ENCODE measurements around the gene SEC14L1. TPM values are rescaled to one million over a fixed set of nuclear protein-coding genes. Genes with fewer than 3 reads are reported as not detected.
A peak's percentile ranks its signal among the peaks of the same experiment; 100 is the strongest.
"Not testable (repeated sequence)": the region's sequence is repeated elsewhere in the genome, so short reads cannot be mapped to it uniquely, and the experiment has no call there.

Gene SEC14L1
- total RNA-seq, 1 donor from 2014 or later, result 79.6 TPM

DNA sequence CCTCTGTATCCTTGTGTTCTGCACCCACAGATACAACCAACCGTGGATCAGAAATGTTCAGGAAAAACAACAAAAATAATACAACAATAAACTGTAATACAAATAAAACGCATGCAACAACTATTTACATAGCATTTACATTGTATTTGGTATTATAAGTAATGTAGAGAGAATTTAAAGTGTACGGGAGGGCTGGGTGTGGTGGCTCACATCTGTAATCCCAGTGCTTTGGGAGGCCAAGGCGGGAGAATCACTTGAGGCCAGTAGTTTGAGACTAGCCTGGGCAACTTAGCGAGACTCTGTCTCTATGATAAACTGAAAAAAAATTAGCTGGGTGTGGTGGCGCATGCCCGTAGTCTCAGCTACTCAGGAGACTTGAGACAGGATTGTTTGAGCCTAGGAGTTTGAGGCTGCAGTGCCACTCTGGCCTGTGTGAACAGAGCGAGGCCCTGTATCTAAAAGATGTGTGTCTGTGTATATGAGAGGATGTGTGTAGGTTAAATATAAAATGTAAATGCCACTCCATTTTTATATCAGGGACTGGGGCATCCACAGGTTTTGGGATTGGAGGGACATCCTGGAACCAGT, 13.3 kb downstream of the SEC14L1 start:
- H3K4me1 Mint-ChIP-seq, result peaks cover 42% of the 10 kb centered on the region
- no peaks in the 10 kb centered on the region for H3K27me3 Mint-ChIP-seq
- ATAC-seq (ENCODE audit: low read depth) (no peak), DNase-seq (no peak)
- H3K4me3 Mint-ChIP-seq, result no peak overlapping the region
- H3K27ac Mint-ChIP-seq, result peak overlapping the region; percentile 41
- TF ChIP-seq, protein P1, sequence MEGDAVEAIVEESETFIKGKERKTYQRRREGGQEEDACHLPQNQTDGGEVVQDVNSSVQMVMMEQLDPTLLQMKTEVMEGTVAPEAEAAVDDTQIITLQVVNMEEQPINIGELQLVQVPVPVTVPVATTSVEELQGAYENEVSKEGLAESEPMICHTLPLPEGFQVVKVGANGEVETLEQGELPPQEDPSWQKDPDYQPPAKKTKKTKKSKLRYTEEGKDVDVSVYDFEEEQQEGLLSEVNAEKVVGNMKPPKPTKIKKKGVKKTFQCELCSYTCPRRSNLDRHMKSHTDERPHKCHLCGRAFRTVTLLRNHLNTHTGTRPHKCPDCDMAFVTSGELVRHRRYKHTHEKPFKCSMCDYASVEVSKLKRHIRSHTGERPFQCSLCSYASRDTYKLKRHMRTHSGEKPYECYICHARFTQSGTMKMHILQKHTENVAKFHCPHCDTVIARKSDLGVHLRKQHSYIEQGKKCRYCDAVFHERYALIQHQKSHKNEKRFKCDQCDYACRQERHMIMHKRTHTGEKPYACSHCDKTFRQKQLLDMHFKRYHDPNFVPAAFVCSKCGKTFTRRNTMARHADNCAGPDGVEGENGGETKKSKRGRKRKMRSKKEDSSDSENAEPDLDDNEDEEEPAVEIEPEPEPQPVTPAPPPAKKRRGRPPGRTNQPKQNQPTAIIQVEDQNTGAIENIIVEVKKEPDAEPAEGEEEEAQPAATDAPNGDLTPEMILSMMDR (IDR thresholded peaks at IDR 0.05), result no peak
- ChIA-PET CTCF (no interaction called here), POLR2A (no interaction called here)
- no peaks in the 10 kb centered on the region for H3K9me3 Mint-ChIP-seq
- intact Hi-C loops (cut with micrococcal nuclease), result no loop called here
- H3K36me3 Mint-ChIP-seq (ENCODE audit: low read depth), result peaks cover 59% of the 10 kb centered on the region

- peaks cover 51% of the 10 kb centered on the region for H3K36me3 Mint-ChIP-seq (ENCODE audit: low read depth)
- no peaks in the 10 kb centered on the region for H3K27me3 Mint-ChIP-seq
- ChIA-PET CTCF (no interaction called here), POLR2A (interaction anchor here (3.1 kb wide), 1 partner anchor 14 kb away, joined by 11 read pairs; the partner anchor contains the start of gene SEC14L1)
- intact Hi-C loops (cut with micrococcal nuclease), result no loop called here
- no peaks in the 10 kb centered on the region for H3K9me3 Mint-ChIP-seq
- DNase-seq (no peak), ATAC-seq (ENCODE audit: low read depth) (no peak)
- H3K4me3 Mint-ChIP-seq, result no peak overlapping the region
- peaks cover 49% of the 10 kb centered on the region for H3K4me1 Mint-ChIP-seq
- H3K27ac Mint-ChIP-seq, result no peak overlapping the region
- TF ChIP-seq, protein P1 (IDR thresholded peaks at IDR 0.05), result no peak
Measured at GRCh38 chr17:77155125-77155524, 14.4 kb downstream of the SEC14L1 start.

DNA sequence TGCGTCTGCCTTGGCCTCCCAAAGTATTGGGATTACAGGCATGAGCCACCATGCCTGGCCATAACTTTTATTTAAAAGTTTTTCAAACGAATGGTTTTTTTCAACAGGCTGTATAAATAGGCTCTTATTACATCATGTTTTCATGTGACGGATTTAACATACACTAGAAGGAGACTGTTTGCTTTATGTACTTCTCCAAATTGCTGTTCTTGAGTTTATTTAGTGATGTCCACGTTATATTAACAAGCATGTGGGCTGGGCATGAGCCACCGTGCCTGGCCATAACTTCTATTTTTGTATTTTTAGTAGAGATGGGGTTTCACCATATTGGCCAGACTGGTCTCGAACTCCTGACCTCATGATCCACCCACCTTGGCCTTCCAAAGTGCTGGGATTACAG, 17.0 kb downstream of the SEC14L1 start:
- H3K27ac Mint-ChIP-seq; ATAC-seq (ENCODE audit: low read depth); CTCF ChIA-PET; DNase-seq; intact Hi-C loops (cut with micrococcal nuclease); H3K27me3 Mint-ChIP-seq; H3K4me3 Mint-ChIP-seq; H3K9me3 Mint-ChIP-seq: not testable (repeated sequence)
- POLR2A ChIA-PET, result interaction anchor here (0.6 kb wide), 1 partner anchor 1776 kb away, joined by 4 read pairs; no protein-coding TSS in a partner anchor
- Mint-ChIP-seq H3K4me1 (peaks cover 60% of the 10 kb centered on the region), H3K36me3 (ENCODE audit: low read depth) (peaks cover 37% of the 10 kb centered on the region)

DNA sequence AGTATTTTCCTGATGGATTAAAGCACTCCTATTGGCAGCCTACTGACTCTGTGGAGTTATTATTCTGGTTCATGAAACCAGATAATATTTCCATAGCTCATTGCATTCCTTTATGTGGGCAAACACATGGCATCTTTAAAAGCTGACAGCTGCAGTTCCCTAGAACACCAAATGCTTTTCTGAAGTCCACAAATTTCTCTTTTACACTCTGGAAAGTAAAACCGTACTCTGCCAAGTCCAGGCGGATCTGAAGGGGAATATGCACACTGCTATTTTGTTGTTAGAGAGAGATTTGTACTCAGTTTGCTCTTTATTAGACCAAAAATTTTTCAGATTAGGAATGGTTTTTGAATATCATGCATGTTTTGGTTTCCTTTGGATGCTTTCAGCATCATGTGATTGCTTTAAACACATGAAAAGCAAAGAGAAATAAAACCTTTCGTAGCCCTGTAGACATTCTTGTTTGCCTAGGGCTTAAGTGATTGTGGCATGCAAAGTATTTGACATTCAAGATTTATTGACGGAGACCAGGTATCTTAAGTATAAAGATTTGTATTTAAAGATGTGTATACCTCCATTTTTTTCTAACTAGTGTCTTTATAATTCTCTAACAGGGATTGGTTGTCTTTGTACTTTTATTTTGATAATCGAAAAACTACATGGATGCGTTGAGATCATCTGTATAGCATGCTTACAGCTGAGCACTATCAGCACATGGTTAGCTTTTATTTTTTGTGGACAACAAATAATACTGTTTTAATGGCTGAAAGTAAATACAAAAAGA, 19.5 kb downstream of the SEC14L1 start:
- Mint-ChIP-seq H3K27me3 (no peaks in the 10 kb centered on the region), H3K4me3 (no peak overlapping the region), H3K9me3 (no peaks in the 10 kb centered on the region), H3K36me3 (ENCODE audit: low read depth) (peaks cover 41% of the 10 kb centered on the region), H3K4me1 (peaks cover 73% of the 10 kb centered on the region), H3K27ac (no peak overlapping the region)
- CTCF ChIA-PET, result no interaction called here
- intact Hi-C loops (cut with micrococcal nuclease), result no loop called here
- DNase-seq (no peak), ATAC-seq (ENCODE audit: low read depth) (no peak)
- TF ChIP-seq, protein P1 (IDR thresholded peaks at IDR 0.05), result no peak
- POLR2A ChIA-PET, result interaction anchor here (0.9 kb wide), 1 partner anchor 21 kb away, joined by 3 read pairs; no protein-coding TSS in a partner anchor

DNA sequence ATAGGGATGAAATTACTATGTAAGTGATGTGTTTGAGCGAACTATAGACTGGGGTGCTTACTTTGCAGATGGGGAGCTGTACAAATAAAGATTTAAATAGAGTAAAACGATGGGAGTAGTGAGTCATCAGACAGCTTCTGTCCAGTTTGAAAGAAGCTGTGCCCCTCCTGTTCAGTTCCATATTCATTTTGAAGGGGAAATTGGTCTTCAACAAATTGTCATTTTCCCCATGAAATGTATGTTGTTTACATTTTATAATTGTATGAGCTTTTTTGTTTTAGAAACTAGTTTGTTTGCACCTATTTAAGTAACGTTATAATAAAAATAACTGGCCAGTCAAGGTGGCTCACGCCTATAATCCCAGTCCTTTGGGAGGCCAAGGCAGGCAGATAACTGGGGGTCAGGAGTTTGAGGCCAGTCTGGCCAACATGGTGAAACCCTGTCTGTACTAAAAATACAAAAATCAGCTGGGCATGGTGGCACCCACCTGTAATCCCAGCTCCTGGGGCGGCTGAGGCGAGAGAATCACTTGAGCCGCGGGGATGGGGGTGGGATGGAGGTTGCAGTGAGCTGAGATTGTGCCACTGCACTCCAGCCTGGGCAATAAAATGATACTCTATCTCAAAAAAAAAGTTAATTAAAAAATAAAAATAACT, 20.2 kb downstream of the SEC14L1 start:
- peaks cover 38% of the 10 kb centered on the region for H3K36me3 Mint-ChIP-seq (ENCODE audit: low read depth)
- POLR2A ChIA-PET, result interaction anchor here (0.6 to 0.9 kb wide), 2 partner anchors 16 to 21 kb away, joined by 3 read pairs; no protein-coding TSS in a partner anchor
- TF ChIP-seq, protein P1 (IDR thresholded peaks at IDR 0.05), result no peak
- no peak for ATAC-seq (ENCODE audit: low read depth)
- H3K27ac Mint-ChIP-seq, result no peak overlapping the region
- CTCF ChIA-PET, result no interaction called here
- H3K27me3 Mint-ChIP-seq, result no peaks in the 10 kb centered on the region
- H3K4me3 Mint-ChIP-seq, result no peak overlapping the region
- H3K9me3 Mint-ChIP-seq, result no peaks in the 10 kb centered on the region
- peaks cover 74% of the 10 kb centered on the region for H3K4me1 Mint-ChIP-seq
- intact Hi-C loops (cut with micrococcal nuclease), result no loop called here
- no peak for DNase-seq
